ENCODE data around the gene BRINP3. TPM values are rescaled to one million over a fixed set of nuclear protein-coding genes. Genes with fewer than 3 reads are reported as not detected.

BRINP3 gene
- total RNA-seq, 4 donors from 2014 or later: 3.5 to 34.1 (median 9.5) TPM

- WGBS: 29% methylated on average over 3 of the region's 3 CpGs
- intact Hi-C loops (cut with DNase I): no loop called here
- DNase-seq (ENCODE audit: extremely low spot score): no peak
- H3K9me3 ChIP-seq: no peaks in the 10 kb centered on the region
- no peaks in the 10 kb centered on the region for H3K36me3 ChIP-seq
- no peaks in the 10 kb centered on the region for H3K27me3 ChIP-seq
- H3K4me1 ChIP-seq: no peaks in the 10 kb centered on the region
- H3K4me3 ChIP-seq: no peak overlapping the region
- no peak for TF ChIP-seq CTCF (IDR thresholded peaks at IDR 0.05)
- H3K27ac ChIP-seq (replicated peaks in 1 of 4): no peak overlapping the region
These were observed 284.1 kb downstream of the BRINP3 start for GRCh38 chr1:190193508-190194115.

GRCh38 chr1:190192627-190193026, 285.0 kb downstream of the BRINP3 start:
- Histone ChIP-seq H3K4me3 (no peak overlapping the region), H3K27me3 (no peaks in the 10 kb centered on the region), H3K9me3 (no peaks in the 10 kb centered on the region), H3K36me3 (no peaks in the 10 kb centered on the region), H3K27ac (replicated peaks in 1 of 4) (no peak overlapping the region), H3K4me1 (no peaks in the 10 kb centered on the region)
- 58% methylated on average over 2 of the region's 2 CpGs for WGBS
- DNase-seq (ENCODE audit: extremely low spot score): no peak
- TF ChIP-seq POLR2AphosphoS5 (IDR thresholded peaks at IDR 0.05): no peak
- TF ChIP-seq CTCF (IDR thresholded peaks at IDR 0.05): no peak
- no peak for TF ChIP-seq POLR2A (IDR thresholded peaks at IDR 0.05; ENCODE audit: low read depth)
- no peak for TF ChIP-seq EP300 (IDR thresholded peaks at IDR 0.05)
- intact Hi-C loops (cut with DNase I): no loop called here

GRCh38 chr1:190183588-190183987, 294.1 kb downstream of the BRINP3 start:
- intact Hi-C loops (cut with DNase I): no loop called here
- no peaks in the 10 kb centered on the region for H3K4me1 ChIP-seq
- H3K27me3 ChIP-seq: no peaks in the 10 kb centered on the region
- no peaks in the 10 kb centered on the region for H3K9me3 ChIP-seq
- no peak for DNase-seq (ENCODE audit: extremely low spot score)
- H3K4me3 ChIP-seq: no peak overlapping the region
- no peak overlapping the region for H3K27ac ChIP-seq (replicated peaks in 1 of 4)
- WGBS: 27% methylated on average over 1 of the region's 1 CpG
- no peaks in the 10 kb centered on the region for H3K36me3 ChIP-seq
- no peak for TF ChIP-seq POLR2A (IDR thresholded peaks at IDR 0.05; ENCODE audit: low read depth)
- no peak for TF ChIP-seq POLR2AphosphoS5 (IDR thresholded peaks at IDR 0.05)
- no peak for TF ChIP-seq CTCF (IDR thresholded peaks at IDR 0.05)
- TF ChIP-seq EP300 (IDR thresholded peaks at IDR 0.05): no peak

GRCh38 chr1:190179817-190180216, 297.8 kb downstream of the BRINP3 start:
- 64% methylated on average over 3 of the region's 3 CpGs for WGBS
- H3K27ac ChIP-seq (replicated peaks in 1 of 4): no peak overlapping the region
- TF ChIP-seq POLR2AphosphoS5 (IDR thresholded peaks at IDR 0.05): no peak
- no peak for TF ChIP-seq EP300 (IDR thresholded peaks at IDR 0.05)
- TF ChIP-seq CTCF (IDR thresholded peaks at IDR 0.05): no peak
- TF ChIP-seq POLR2A (IDR thresholded peaks at IDR 0.05; ENCODE audit: low read depth): no peak
- H3K9me3 ChIP-seq: no peaks in the 10 kb centered on the region
- H3K27me3 ChIP-seq: no peaks in the 10 kb centered on the region
- H3K4me3 ChIP-seq: no peak overlapping the region
- intact Hi-C loops (cut with DNase I): no loop called here
- no peak for DNase-seq (ENCODE audit: extremely low spot score)
- H3K36me3 ChIP-seq: no peaks in the 10 kb centered on the region
- H3K4me1 ChIP-seq: no peaks in the 10 kb centered on the region

GRCh38 chr1:190178827-190179226, 298.8 kb downstream of the BRINP3 start:
- no peak for DNase-seq (ENCODE audit: extremely low spot score)
- TF ChIP-seq POLR2A (IDR thresholded peaks at IDR 0.05; ENCODE audit: low read depth) (no peak), EP300 (IDR thresholded peaks at IDR 0.05) (no peak), CTCF (IDR thresholded peaks at IDR 0.05) (no peak), POLR2AphosphoS5 (IDR thresholded peaks at IDR 0.05) (no peak)
- no peaks in the 10 kb centered on the region for H3K9me3 ChIP-seq
- 69% methylated on average over 2 of the region's 2 CpGs for WGBS
- no peak overlapping the region for H3K4me3 ChIP-seq
- intact Hi-C loops (cut with DNase I): no loop called here
- no peaks in the 10 kb centered on the region for H3K27me3 ChIP-seq
- H3K4me1 ChIP-seq: no peaks in the 10 kb centered on the region
- no peaks in the 10 kb centered on the region for H3K36me3 ChIP-seq
- H3K27ac ChIP-seq (replicated peaks in 1 of 4): no peak overlapping the region

All from esophagus muscularis mucosa (tissue), 4 donors.